Retinal pigment epithelial cell (primary cell): ENCODE measurements around the gene AFG3L2.

ENCODE experiments used
- DNase-seq: peaks from one replicate; pipeline ENCODE4 v3.0.0-alpha.2; 2010; ENCODE audit warnings: low read depth
- H3K4me3 ChIP-seq: 2 replicates; pipeline ENCODE4 v1.5.1; 2011; ENCODE audit warnings: mild to moderate bottlenecking, low read length, control low read depth, moderate library complexity
- CTCF ChIP-seq: conservative IDR thresholded peaks from 2 replicates; pipeline ENCODE4 v1.5.1; 2011; ENCODE audit warnings: low read depth, low read length, control low read depth, inconsistent platforms

AFG3L2 gene

DNA sequence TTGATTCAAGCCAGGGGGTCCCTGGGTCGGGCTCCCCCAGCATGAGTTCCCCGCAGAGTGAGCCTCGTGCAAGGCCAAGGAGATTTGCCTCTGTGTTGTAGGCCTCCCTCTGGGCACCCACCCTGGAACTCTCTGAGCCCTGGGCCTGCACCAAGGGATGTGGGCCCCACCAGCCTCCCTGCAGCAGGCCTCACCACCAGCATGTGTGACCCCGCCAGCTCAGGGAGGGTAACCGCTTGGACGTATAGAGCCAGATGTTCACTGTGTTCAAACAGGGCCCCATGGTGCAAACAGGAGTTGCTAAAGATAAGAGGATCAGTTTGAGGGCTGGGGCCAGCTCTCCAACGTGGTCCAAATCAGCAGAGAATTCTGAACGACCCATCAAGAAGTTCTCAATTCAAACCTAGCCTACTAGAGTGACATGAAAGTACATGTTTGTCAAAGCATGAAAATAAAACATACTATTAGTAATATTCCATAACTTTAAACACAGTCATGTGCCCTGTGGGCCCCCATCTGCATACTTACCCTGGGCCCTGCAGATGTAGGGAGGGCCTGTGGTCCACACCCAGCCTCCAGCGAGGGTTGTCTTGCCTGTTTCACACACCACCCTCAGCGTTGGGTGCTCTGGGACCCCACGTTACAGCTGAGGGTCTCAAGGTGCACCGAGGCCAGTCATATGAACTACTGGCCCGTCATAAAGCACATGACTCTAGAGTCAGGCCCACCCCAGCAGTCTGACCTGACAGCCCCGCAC, 74.5 kb downstream of the AFG3L2 start:
- DNase-seq: no peak
- no peak overlapping the region for H3K4me3 ChIP-seq
- TF ChIP-seq CTCF: no peak

- H3K4me3 ChIP-seq: no peak overlapping the region
- TF ChIP-seq CTCF: no peak
- no peak for DNase-seq
Measured at GRCh38 chr18:12301263-12302005, 75.6 kb downstream of the AFG3L2 start.

DNA sequence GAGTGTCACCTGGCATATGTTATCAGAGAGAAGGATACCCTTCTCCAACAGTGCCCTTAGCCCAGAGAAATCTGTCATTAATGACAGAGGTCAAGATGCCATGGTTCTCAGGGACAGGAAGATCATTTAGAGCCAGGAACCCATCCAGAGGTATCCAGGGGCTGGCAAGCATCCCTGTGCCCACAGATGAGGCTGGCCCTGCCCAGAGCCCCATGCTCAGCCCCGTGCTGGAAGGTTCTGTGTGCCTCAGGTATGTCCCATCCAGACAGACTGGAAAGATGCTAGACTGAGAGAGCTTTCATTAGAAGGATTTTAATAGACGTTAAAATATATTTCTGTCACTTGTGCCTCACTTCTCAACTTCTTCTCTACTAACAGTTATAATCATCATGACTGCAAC, 77.2 kb downstream of the AFG3L2 start:
- DNase-seq: no peak
- no peak overlapping the region for H3K4me3 ChIP-seq
- no peak for TF ChIP-seq CTCF

DNA sequence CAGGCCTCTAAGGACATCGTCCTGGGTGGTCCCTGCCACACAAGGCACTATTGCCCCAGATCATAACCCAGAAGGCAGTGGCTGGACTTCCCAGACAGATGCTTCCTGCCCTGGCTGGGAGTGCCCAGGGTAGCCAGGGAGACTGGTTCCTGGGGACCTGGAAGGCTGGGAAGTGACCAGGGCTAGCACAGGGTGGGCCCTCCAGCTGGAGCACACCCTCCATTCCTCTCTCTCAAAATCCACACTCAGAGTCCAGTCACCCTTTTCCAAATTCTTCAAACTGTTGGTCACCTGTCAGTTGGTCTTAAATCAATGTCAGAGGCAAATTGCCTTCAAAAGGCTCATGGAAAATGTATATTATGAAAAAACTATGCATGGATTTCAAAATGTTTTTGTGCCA, 80.6 kb downstream of the AFG3L2 start:
- no peak overlapping the region for H3K4me3 ChIP-seq
- TF ChIP-seq CTCF: no peak
- no peak for DNase-seq

DNA sequence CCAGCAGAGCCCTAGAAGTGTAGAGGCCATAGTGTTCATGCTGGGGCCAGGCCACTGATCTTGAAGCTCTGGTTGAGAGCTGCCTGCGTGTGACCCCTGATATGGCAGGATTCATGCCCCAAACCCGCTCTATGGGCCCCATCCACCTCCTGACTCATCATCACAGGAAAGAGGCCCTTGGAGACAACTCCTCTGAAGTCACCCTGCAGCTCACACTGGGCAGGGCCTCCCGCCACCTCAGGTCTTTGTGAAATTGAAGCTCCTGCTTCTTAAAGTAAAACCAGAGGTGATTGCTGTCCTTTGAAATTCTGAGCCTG, 81.0 kb downstream of the AFG3L2 start:
- H3K4me3 ChIP-seq: no peak overlapping the region
- no peak for DNase-seq
- no peak for TF ChIP-seq CTCF

DNA sequence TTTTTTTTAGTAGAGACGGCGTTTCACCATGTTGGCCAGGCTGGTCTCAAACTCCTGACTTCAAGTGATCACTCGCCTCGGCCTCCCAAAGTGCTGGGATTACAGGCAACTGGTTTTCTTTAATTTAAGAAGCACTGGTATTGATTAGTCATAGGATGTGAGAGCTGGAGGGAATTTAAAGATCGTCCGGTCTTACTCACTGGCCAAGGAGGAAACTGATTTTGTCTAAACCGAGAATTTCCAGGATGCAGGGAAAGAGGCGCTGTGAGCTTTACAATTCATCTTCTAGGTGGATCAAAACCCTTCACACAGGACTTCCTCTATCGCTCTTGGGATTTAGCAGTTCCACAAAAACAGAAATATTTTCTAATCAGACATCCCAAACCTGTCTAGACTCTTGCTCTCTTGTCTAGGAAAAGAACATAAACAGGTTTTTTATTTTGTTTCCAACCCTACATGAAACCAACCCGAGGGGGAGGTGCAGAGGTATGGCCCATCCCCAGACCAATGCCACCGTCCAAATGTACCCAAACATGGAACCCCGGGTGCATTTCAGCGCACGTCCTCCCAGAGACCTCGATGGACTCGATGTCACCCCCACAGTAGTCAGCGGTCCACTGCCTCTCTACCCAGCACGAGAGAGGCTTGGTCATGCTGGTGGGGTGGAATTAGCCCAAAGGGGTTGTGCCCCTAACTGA, 81.5 kb downstream of the AFG3L2 start:
- no peak overlapping the region for H3K4me3 ChIP-seq
- no peak for TF ChIP-seq CTCF
- no peak for DNase-seq
